Skin epidermis (tissue), 12 donors: ENCODE measurements around the gene IQGAP3.
A peak's percentile ranks its signal among the peaks of the same experiment; 100 is the strongest.

Source experiments
- H3K27ac ChIP-seq, 21 experiments: fragments of 200-600 bp; sonication (generic) in 11 of 21; one replicate each; pipeline ENCODE4 v1.5.0; 2020; ENCODE audit warnings: mild to moderate bottlenecking in 3 of 21, inconsistent platforms in 2 of 21, moderate library complexity in 2 of 21
- H3K4me3 ChIP-seq, 7 experiments: fragments of 200-600 bp; sonication (generic) in 2 of 7; one replicate each; pipeline ENCODE4 v1.5.0; 2020; ENCODE audit warnings: inconsistent platforms in 2 of 7, mild to moderate bottlenecking in 2 of 7, moderate library complexity in 1 of 7

The IQGAP3 gene

DNA sequence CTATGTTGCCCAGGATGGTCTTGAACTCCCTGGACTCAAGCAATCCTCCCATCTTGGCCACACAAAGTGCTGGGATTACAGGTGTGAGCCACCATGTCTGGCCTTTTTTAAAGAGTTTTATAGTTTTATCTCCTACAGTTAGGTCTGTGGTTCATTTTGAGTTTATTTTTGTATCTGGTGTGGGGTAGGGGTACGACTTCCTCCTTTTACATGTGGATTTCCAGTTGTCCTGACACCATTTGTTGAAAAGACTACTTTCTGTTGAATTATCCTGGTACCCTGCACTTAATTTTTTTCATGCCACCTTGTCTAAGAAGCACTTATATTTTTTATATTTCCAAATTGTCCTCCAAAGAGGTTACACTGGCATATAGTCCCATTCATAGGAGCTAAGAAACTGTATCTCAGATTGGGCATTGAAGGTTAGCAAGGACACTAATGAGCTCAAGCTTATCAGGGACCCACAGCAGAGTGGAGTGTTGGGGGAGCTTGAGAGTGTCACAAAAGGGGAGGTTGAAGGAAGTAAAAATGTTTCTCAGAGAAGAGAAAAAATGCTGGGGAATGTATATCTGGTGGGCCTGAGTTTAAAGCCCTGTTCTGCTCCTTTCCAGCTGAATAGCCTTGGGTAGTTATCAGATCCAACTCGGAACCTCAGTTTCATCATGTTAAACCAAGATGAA lies 48.4 kb downstream of the IQGAP3 start:
- Histone ChIP-seq H3K27ac (peak overlapping the region in 8 of 21 experiments; percentile 12 to 84 (median 44)), H3K4me3 (no peak overlapping the region)

- Histone ChIP-seq H3K4me3 (no peak overlapping the region), H3K27ac (no peak overlapping the region)
These were observed 49.9 kb downstream of the IQGAP3 start for GRCh38 chr1:156522443-156522970.

- Histone ChIP-seq H3K27ac (no peak overlapping the region), H3K4me3 (no peak overlapping the region)
These were observed 54.6 kb downstream of the IQGAP3 start for GRCh38 chr1:156517748-156518147.

- H3K4me3 ChIP-seq, result no peak overlapping the region
These were observed 55.5 kb downstream of the IQGAP3 start for GRCh38 chr1:156516821-156517220.

DNA sequence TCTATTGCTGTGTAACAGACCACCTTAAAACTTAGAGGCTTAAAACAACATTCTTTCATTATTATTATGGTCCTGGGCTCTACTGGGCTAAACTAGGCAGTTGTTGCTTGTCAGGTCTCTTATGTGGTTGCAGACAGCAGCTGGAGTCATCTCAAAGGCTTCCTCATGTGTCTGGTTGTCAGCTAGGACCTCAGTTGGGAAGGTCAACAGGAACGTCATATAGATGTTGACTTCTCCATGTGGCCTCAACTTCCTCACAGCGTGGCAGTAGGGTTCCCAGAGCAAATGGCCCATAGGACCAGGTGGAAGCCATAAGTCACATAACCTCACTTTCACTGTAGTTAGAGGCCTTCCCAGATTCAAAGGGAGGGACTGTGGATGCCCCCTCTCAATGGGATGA lies 56.4 kb downstream of the IQGAP3 start:
- Histone ChIP-seq H3K4me3 (no peak overlapping the region), H3K27ac (no peak overlapping the region)

More at GRCh38 chr1:156516821-156517220, 55.5 kb downstream of the IQGAP3 start:
- H3K27ac ChIP-seq, result no peak overlapping the region

GRCh38 chr1:156513185-156513584 lies 59.2 kb downstream of the IQGAP3 start:
- no peak overlapping the region for H3K27ac ChIP-seq
- H3K4me3 ChIP-seq, result no peak overlapping the region

DNA sequence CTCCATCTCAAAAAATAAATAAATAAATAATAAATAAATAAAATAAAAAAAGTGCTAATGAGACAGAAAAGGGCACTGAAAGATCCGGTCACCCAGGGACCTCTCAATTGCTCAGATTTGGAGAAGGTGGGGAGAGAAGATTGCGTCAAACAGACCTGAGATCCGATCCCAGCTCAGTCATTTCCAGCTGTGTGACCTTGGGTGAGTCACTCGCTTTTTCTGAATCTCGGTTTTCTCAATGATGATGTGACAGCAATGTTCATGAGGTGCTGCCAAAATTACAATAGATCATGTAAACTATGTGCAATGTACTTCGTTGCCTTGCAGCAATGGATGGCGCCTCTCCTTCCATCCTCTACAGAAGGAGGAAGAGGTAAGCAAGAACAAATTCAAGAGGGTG lies 60.7 kb downstream of the IQGAP3 start:
- H3K27ac ChIP-seq, result no peak overlapping the region
- no peak overlapping the region for H3K4me3 ChIP-seq

- H3K27ac ChIP-seq, result peak overlapping the region in 6 of 21 experiments; percentile 12 to 81 (median 54)
- H3K4me3 ChIP-seq, result no peak overlapping the region
These were observed 61.7 kb downstream of the IQGAP3 start for GRCh38 chr1:156510709-156511108.

DNA sequence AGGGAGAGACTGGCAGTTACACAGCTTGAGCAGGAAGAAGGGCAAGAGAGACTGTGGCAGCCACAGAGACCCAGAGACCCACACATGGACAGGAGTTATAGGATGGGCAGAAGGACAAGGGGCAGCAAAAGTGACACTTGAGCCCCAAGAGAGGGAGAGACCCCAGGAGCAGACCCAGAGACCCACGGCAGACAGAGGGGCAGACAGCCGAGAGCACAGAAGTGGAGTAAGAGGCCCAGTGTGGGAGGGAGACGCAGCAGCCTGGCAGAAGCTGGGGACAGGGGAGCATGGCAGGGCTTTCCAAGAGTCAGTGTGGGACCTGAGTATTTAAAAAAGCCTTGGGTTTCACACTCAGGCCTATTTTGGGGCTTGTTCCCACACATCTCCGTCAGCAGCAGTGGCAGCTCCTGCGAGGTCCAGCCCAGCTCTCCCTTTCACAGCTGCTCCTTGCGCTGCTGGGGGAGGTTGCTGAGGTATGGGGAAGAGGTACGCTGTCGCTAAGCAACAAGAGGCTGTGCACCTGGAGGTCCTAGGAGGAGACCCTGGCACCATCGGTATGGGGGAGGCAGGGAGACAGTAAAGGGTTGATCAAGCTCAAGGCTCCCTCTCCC lies 62.8 kb downstream of the IQGAP3 start:
- H3K27ac ChIP-seq, result peak overlapping the region in 12 of 21 experiments; percentile 45 to 81 (median 68)
- no peak overlapping the region for H3K4me3 ChIP-seq

DNA sequence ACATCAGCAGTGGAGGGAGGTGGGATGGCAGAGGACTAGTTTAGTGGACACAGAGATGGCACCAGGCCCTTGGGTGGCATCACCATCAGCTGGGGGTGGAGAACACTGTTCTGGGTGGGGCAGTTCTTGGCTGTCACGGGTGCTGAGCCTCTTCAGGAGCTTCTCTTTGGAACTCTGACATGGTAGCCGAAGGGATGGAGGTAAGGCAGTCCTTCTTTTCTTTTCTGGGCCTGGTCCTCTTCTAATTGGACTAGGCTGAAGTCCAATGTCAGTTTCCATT lies 63.5 kb downstream of the IQGAP3 start:
- Histone ChIP-seq H3K4me3 (no peak overlapping the region), H3K27ac (peak overlapping the region in 15 of 21 experiments; percentile 19 to 81 (median 67))

DNA sequence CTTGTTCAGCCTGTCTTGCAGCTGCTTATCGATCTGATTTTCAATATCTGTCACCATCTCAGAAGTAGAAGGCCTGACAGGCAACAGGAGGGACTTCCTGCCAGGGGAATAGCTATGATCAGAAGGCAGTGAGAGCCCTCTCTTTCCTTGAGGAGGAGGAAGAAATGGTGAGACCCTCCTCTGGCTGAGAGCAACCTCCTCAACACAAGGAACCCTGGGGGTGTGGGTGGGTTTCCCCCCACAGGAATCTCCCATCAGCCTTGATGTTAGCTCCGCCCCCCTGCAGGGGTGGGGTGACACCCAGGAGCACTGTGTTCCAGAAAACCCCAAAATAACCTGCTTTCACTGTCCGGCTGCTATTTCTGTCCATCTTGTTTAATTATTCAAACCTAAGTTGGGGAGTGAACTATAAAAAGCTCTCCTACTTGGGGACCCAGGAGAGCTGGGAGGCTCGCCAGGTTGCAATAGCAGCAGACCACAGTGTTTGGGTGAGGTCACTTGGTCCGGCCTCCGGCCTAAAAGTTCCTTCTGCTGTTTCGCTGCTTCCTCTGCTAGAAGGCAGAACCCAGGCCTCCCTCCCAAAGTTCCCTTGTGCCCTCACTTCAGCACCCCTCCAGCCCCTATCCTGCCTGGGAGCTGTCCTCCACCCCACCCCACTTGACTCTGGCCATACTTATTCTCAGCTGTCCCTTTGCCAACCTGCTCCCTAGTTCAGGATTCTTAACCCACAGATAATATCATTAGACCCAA lies 64.0 kb downstream of the IQGAP3 start:
- Histone ChIP-seq H3K4me3 (no peak overlapping the region), H3K27ac (peak overlapping the region in 18 of 21 experiments; percentile 13 to 81 (median 58))

DNA sequence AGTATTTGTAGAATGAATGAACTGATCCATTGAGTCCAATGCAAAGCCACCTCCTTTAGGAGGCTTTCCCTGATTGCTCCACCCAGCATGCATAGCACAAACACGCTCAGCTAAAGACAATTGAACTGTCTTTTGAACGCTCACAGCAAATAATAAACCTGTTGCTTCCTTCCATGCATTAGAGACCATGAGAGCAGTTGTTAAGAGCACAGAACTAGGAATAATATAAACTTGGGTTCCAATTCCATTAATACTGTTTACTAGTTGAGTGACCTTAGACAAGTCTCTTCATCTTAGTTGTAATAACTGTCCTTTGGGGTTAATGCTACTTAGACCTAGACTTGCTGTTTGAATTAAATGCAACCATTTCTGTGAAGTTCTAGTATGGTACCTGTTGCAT lies 65.9 kb downstream of the IQGAP3 start:
- Histone ChIP-seq H3K4me3 (no peak overlapping the region), H3K27ac (peak overlapping the region in 7 of 21 experiments; percentile 13 to 100 (median 98))

GRCh38 chr1:156505679-156506298 lies 66.6 kb downstream of the IQGAP3 start:
- H3K27ac ChIP-seq, result peak overlapping the region in 20 of 21 experiments; percentile 98 to 100 (median 100)
- peak overlapping the region in 6 of 7 experiments; percentile 0 to 23 (median 13) for H3K4me3 ChIP-seq

- peak overlapping the region; percentile 46 to 100 (median 99) for H3K27ac ChIP-seq
- peak overlapping the region; percentile 0 to 23 (median 12) for H3K4me3 ChIP-seq
These were observed 67.3 kb downstream of the IQGAP3 start for GRCh38 chr1:156504821-156505678.

GRCh38 chr1:156504438-156504813 lies 67.9 kb downstream of the IQGAP3 start:
- peak overlapping the region; percentile 0 to 23 (median 12) for H3K4me3 ChIP-seq
- H3K27ac ChIP-seq, result peak overlapping the region; percentile 46 to 100 (median 99)

- Histone ChIP-seq H3K27ac (peak overlapping the region; percentile 52 to 100 (median 99)), H3K4me3 (no peak overlapping the region)
These were observed 68.5 kb downstream of the IQGAP3 start for GRCh38 chr1:156503698-156504437.

DNA sequence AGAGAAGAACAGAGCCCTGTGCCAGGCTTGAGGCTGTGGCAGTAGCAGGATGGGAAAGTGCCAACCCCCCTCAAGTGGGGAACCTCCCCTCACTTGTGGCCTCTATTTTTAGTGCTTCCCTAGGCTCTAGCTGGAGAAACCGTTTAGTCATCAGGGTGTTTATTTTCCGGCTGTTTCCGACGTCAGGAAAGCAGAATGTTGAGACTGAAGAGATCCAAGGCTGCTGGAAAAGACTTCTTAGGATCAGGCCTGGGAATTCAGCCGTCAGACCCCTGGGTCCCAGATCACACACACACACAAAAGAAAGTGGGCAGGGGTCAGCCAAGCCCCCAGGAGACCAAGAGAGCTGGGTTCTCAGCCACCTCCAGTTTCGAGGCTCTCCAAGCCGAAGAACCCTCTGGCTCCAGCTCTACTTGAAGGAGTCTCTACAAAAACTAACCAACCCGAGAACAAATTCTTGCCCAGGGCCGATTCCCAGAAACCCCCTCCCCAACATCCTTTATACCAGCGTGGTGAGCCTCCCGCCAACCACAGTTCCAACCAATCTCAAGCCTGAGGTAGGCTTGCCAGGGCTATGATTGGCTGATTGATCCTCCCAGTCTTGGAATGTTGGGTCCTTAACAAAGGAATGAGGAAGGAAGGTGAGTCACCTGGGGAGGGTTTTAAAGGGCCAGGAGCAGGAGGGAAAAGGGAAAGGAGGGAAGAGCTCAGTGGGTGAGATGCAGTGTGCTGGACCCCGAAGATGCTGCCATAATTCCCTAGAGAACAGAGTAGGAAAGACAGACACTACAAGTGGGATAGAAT lies 69.3 kb downstream of the IQGAP3 start:
- Histone ChIP-seq H3K4me3 (peak overlapping the region in 3 of 7 experiments; percentile 1 to 10 (median 6)), H3K27ac (peak overlapping the region; percentile 52 to 100 (median 99))
